IMR-90 (cell line): ENCODE data around the gene KRT34. TPM values are rescaled to one million over a fixed set of nuclear protein-coding genes. Genes with fewer than 3 reads are reported as not detected.
A peak's percentile ranks its signal among the peaks of the same experiment; 100 is the strongest.

Experiments used
- ATAC-seq: fragments of 200-7000 bp; cut with Tn5 transposase; 2 replicates; pipeline ENCODE4 v1.9.1; 2020; ENCODE audit warnings: low read depth, mild to moderate bottlenecking, moderate library complexity
- BruUV-seq: library from RNA; stranded (reverse); fragments of 400-500 nt; replicated peaks from 2 replicates; lab custom pipeline; 2021; lab: Mats Ljungman, UMichigan
- CTCF ChIA-PET: fragments of 300-600 bp; formaldehyde crosslinking; extraction: SDS; loops from one replicate; lab custom pipeline; 2021; ENCODE audit warnings: antibody characterized with exemption; lab: Yijun Ruan, JAX
- POLR2A ChIA-PET: fragments of 300-600 bp; sonication (Branson Sonifier 250); formaldehyde crosslinking; loops from one replicate; lab custom pipeline; 2022; ENCODE audit warnings: antibody characterized with exemption; ENCODE audit not compliant: unreplicated experiment; lab: Charles Lee
- DNase-seq: peaks from one replicate; pipeline ENCODE4 v3.0.0; 2013
- H2AFZ ChIP-seq: replicated peaks from 2 replicates; pipeline ENCODE3; 2013; ENCODE audit warnings: low read length, mild to moderate bottlenecking; ENCODE audit not compliant: poor library complexity
- H2AK5ac ChIP-seq: 2 replicates; pipeline ENCODE4 v1.6.1; 2013; ENCODE audit warnings: low read depth, low read length, inconsistent platforms
- H2AK9ac ChIP-seq: replicated peaks from 2 replicates; pipeline ENCODE3; 2013; ENCODE audit warnings: mild to moderate bottlenecking, low read depth, low read length, moderate library complexity; ENCODE audit not compliant: poor library complexity
- H2BK120ac ChIP-seq: 2 replicates; pipeline ENCODE4 v1.6.1; 2013; ENCODE audit warnings: low read depth, low read length, inconsistent platforms
- H2BK15ac ChIP-seq: 3 replicates; pipeline ENCODE4 v1.6.1; 2013; ENCODE audit warnings: low read depth, low read length, inconsistent platforms
- H2BK20ac ChIP-seq: 2 replicates; pipeline ENCODE4 v1.6.1; 2013; ENCODE audit warnings: low read depth, mild to moderate bottlenecking, inconsistent platforms, low read length, moderate library complexity
- H2BK5ac ChIP-seq: 2 replicates; pipeline ENCODE4 v1.6.1; 2013; ENCODE audit warnings: mild to moderate bottlenecking, low read depth, low read length, inconsistent platforms; ENCODE audit not compliant: poor library complexity, severe bottlenecking
- H3K14ac ChIP-seq: replicated peaks from 2 replicates; pipeline ENCODE4 v1.6.1; 2013; ENCODE audit warnings: low read depth, low read length, inconsistent platforms
- H3K18ac ChIP-seq: 2 replicates; pipeline ENCODE4 v1.6.1; 2013; ENCODE audit warnings: low read depth, low read length, control low read depth
- H3K23ac ChIP-seq: 2 replicates; pipeline ENCODE4 v1.6.1; 2013; ENCODE audit warnings: low read depth, low read length, inconsistent platforms
- H3K27ac ChIP-seq: 2 replicates; pipeline ENCODE4 v1.5.1; 2013; ENCODE audit warnings: mild to moderate bottlenecking, control low read depth, low read length; ENCODE audit not compliant: insufficient read depth
- H3K27me3 ChIP-seq: 2 replicates; pipeline ENCODE4 v1.6.1; 2013; ENCODE audit warnings: low read length; ENCODE audit not compliant: control insufficient read depth, insufficient read depth
- H3K36me3 ChIP-seq: 2 replicates; pipeline ENCODE4 v1.6.1; 2013; ENCODE audit warnings: low read length, mixed read lengths; ENCODE audit not compliant: control insufficient read depth, insufficient read depth
- H3K4ac ChIP-seq: 2 replicates; pipeline ENCODE4 v1.6.1; 2013; ENCODE audit warnings: low read depth, low read length, inconsistent platforms
- H3K4me1 ChIP-seq: 2 replicates; pipeline ENCODE4 v1.6.1; 2013; ENCODE audit warnings: low read length, mixed read lengths; ENCODE audit not compliant: control insufficient read depth, insufficient read depth
- H3K4me2 ChIP-seq: 2 replicates; pipeline ENCODE4 v1.6.1; 2013; ENCODE audit warnings: low read depth, mild to moderate bottlenecking, control low read depth, low read length, moderate library complexity
- H3K4me3 ChIP-seq: 2 replicates; pipeline ENCODE4 v1.5.1; 2013; ENCODE audit warnings: low read depth, mild to moderate bottlenecking, control low read depth, low read length, moderate library complexity; ENCODE audit not compliant: insufficient read depth
- H3K56ac ChIP-seq: 2 replicates; pipeline ENCODE4 v1.6.1; 2013; ENCODE audit warnings: low read length, inconsistent platforms; ENCODE audit not compliant: insufficient read depth; ENCODE audit errors: extremely low read depth
- H3K79me1 ChIP-seq, 2 experiments: 2 replicates each; pipeline ENCODE4 v1.6.1; 2013; ENCODE audit warnings: low read length in 2 of 2, inconsistent platforms in 1 of 2, low read depth in 1 of 2
- H3K9ac ChIP-seq: 2 replicates; pipeline ENCODE4 v1.6.1; 2013; ENCODE audit warnings: low read depth, low read length, control low read depth
- H3K9me1 ChIP-seq: 2 replicates; pipeline ENCODE4 v1.6.1; 2013; ENCODE audit warnings: low read length, inconsistent platforms; ENCODE audit not compliant: insufficient read depth
- H3K9me3 ChIP-seq: 2 replicates; pipeline ENCODE4 v1.6.1; 2013; ENCODE audit warnings: low read length; ENCODE audit not compliant: control insufficient read depth, insufficient read depth
- H4K20me1 ChIP-seq: 2 replicates; pipeline ENCODE4 v1.6.1; 2013; ENCODE audit warnings: low read length, inconsistent platforms; ENCODE audit not compliant: insufficient read depth
- H4K5ac ChIP-seq: 2 replicates; pipeline ENCODE4 v1.6.1; 2013; ENCODE audit warnings: mild to moderate bottlenecking, low read depth, low read length, control low read depth
- H4K8ac ChIP-seq, 2 experiments: 2 replicates each; pipeline ENCODE4 v1.6.1; 2013; ENCODE audit warnings: low read depth in 2 of 2, low read length in 2 of 2, control low read depth in 1 of 2, inconsistent platforms in 1 of 2
- H4K91ac ChIP-seq: 2 replicates; pipeline ENCODE4 v1.6.1; 2013; ENCODE audit warnings: low read depth, low read length, inconsistent platforms; ENCODE audit not compliant: insufficient read depth
- BHLHE40 ChIP-seq: fragments of 150-350 bp; IDR thresholded peaks from 2 replicates; pipeline ENCODE4 v1.6.1; 2016; ENCODE audit warnings: mild to moderate bottlenecking, low read depth, low read length
- CEBPB ChIP-seq: IDR thresholded peaks from 2 replicates; pipeline ENCODE4 v1.6.1; 2012; ENCODE audit warnings: low read depth, low read length, improper control_type of control experiment
- CHD1 ChIP-seq: IDR thresholded peaks from 2 replicates; pipeline ENCODE4 v1.6.1; 2012; ENCODE audit warnings: low read depth, low read length, improper control_type of control experiment
- FOS ChIP-seq: fragments of 150-350 bp; IDR thresholded peaks from 2 replicates; pipeline ENCODE4 v1.6.1; 2016; ENCODE audit warnings: low read depth, low read length
- MAZ ChIP-seq: IDR thresholded peaks from 2 replicates; pipeline ENCODE4 v1.6.1; 2012; ENCODE audit warnings: low read depth, mild to moderate bottlenecking, low read length, improper control_type of control experiment, moderate library complexity, borderline replicate concordance
- MXI1 ChIP-seq: IDR thresholded peaks from 2 replicates; pipeline ENCODE4 v1.6.1; 2012; ENCODE audit warnings: low read depth, mild to moderate bottlenecking, low read length, moderate library complexity, borderline replicate concordance
- NFE2L2 ChIP-seq: fragments of 150-350 bp; IDR thresholded peaks from 2 replicates; pipeline ENCODE4 v1.6.1; 2016; ENCODE audit warnings: low read depth, mild to moderate bottlenecking, low read length
- RAD21 ChIP-seq: IDR thresholded peaks from 2 replicates; pipeline ENCODE4 v1.6.1; 2012; ENCODE audit warnings: low read length, improper control_type of control experiment
- RCOR1 ChIP-seq: IDR thresholded peaks from 2 replicates; pipeline ENCODE4 v1.6.1; 2012; ENCODE audit warnings: mild to moderate bottlenecking, low read length, improper control_type of control experiment; ENCODE audit not compliant: insufficient replicate concordance
- RFX5 ChIP-seq: IDR thresholded peaks from 2 replicates; pipeline ENCODE4 v1.8.0; 2012; ENCODE audit warnings: low read depth, mild to moderate bottlenecking, low read length, moderate library complexity
- SMC3 ChIP-seq: fragments of 150-350 bp; IDR thresholded peaks from 2 replicates; pipeline ENCODE4 v1.6.1; 2016; ENCODE audit warnings: low read depth, mild to moderate bottlenecking, antibody characterized with exemption, low read length, moderate library complexity
- WGBS, 2 experiments: methylation state at CpG; one replicate each; pipeline versions ENCODE4 v1.1.5 to v1.1.7; 2013; ENCODE audit warnings: missing lambda C conversion rate in 2 of 2; ENCODE audit not compliant: insufficient read length in 1 of 2; ENCODE audit errors: extremely low coverage in 2 of 2; 5-methylcytosine and 5-hydroxymethylcytosine counted together
- dilution Hi-C: fragments of 300-500 bp; cut with HindIII; formaldehyde crosslinking; loops from one replicate; pipeline ENCODE4 v1.14.3; 2018; ENCODE audit warnings: low sequenced_read_pairs; ENCODE audit not compliant: unreplicated experiment
- in situ Hi-C: fragments of 300-500 bp; cut with MboI; formaldehyde crosslinking; loops from 3 replicates; pipeline ENCODE4 v1.14.3; 2019; ENCODE audit warnings: low sequenced_read_pairs, inconsistent platforms, mixed read lengths
- intact Hi-C: fragments of 100-400 bp; cut with micrococcal nuclease; formaldehyde crosslinking; loops from 2 replicates; pipeline ENCODE4 v1.10.0; 2022
- polyA plus RNA-seq, 3 experiments: library from polyadenylated mRNA; depleted of rRNA; stranded (reverse); fragments of >200 nt; gene quantifications; 2 replicates each; pipeline ENCODE4 v1.2.3, GENCODE V29; 2012; ENCODE audit warnings: low replicate concordance in 1 of 3
- total RNA-seq: library from RNA; depleted of rRNA; stranded (reverse); fragments of >200 nt; gene quantifications from 2 replicates; pipeline ENCODE4 v1.2.3, GENCODE V29; 2012
- TF ChIP-seq, protein P1 (sequence below): fragments of 150-350 bp; IDR thresholded peaks from 2 replicates; pipeline ENCODE4 v1.6.1; 2017; ENCODE audit warnings: mild to moderate bottlenecking, antibody characterized with exemption, low read length, low read depth
- TF ChIP-seq, protein P2 (sequence below): fragments of 150-350 bp; IDR thresholded peaks from 2 replicates; pipeline ENCODE4 v1.6.1; 2016; ENCODE audit warnings: low read depth, mild to moderate bottlenecking, low read length, moderate library complexity, borderline replicate concordance

Gene KRT34
- total and polyA plus RNA-seq, 2 of the 4 experiments (the other 2 are of a cell fraction): 3.4 to 3.6 TPM

DNA sequence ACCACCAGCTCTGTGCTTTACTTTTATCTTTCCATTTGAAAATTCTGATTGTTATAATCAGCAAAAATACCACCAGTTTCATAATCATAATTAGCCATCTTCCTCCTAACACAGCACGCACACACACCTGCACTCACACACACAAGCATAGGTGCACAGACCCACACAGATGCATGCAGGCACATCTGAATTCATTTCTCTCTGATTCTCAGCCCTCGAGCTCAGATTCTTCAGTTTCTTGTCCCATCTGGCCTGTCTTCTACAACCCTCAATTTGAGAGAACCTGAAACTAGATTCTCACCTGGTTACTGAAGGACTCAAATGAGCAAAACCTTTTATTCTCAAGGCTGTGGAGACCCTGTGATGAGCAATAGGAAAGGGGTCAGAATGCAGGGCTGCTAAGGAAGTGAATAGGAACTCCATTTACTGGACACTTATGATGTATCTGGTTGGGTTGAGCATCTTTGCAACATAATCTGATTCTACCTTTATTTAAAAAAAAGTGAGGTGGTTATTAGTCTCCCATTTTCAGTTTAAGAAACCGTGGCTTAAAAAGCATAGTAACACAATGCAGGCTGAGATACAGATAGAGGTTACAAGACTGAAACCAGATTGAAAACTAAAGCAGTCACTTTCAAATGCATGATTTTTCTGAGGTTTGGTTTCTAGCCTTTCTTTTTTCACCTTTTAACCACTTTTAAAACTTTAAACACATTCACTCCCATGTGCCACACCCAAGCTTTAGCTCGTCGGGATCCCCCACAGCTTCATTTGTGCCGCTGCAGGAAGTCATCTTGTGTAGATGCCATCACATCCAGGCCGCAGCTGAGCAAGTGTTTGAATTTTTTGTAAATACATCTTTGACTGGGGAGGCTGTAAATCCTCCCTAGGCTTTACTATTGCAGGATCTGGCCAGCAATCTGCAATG lies 40.9 kb downstream of the KRT34 start (continued):
- no peak for TF ChIP-seq RCOR1
- TF ChIP-seq BHLHE40: no peak

GRCh38 chr17:41340494-41340893 lies 41.6 kb downstream of the KRT34 start:
- Histone ChIP-seq H3K23ac (no peak overlapping the region), H3K18ac (no peak overlapping the region), H3K4me2 (no peak overlapping the region), H3K14ac (no peak overlapping the region), H3K4me1 (peaks cover 6% of the 10 kb centered on the region), H3K9me3 (peaks cover 7% of the 10 kb centered on the region), H4K20me1 (no peaks in the 10 kb centered on the region), H3K4ac (no peak overlapping the region), H2AK5ac (peak overlapping the region; percentile 11; the same call in 1 of the 2 replicates), H2AK9ac (no peak overlapping the region), H4K8ac (no peak overlapping the region), H2BK20ac (no peak overlapping the region), H3K9ac (no peak overlapping the region), H4K5ac (no peak overlapping the region), H2AFZ (no peak overlapping the region), H3K9me1 (no peaks in the 10 kb centered on the region), H2BK15ac (no peak overlapping the region), H2BK120ac (no peak overlapping the region), H2BK5ac (no peak overlapping the region), H3K27me3 (peaks cover 3% of the 10 kb centered on the region), H3K27ac (no peak overlapping the region), H4K91ac (no peak overlapping the region), H3K4me3 (no peak overlapping the region), H3K36me3 (no peaks in the 10 kb centered on the region), H3K79me1 (no peaks in the 10 kb centered on the region), H3K56ac (no peak overlapping the region)
- POLR2A ChIA-PET: no interaction called here
- in situ Hi-C loops (no loop called here), dilution Hi-C loops (no loop called here), intact Hi-C loops (no loop called here)
- CTCF ChIA-PET: interaction anchor here (1.2 kb wide), 1 partner anchor 11 kb away, joined by 5 read pairs; no protein-coding TSS in a partner anchor
- DNase-seq (no peak), ATAC-seq (no peak)
- 58% methylated on average over 2 of the region's 3 CpGs; no CpG with 5 or more reads in 1 of the 2 experiments for WGBS, 2 experiments
- BruUV-seq: no TSS peak
- TF ChIP-seq, protein P1, sequence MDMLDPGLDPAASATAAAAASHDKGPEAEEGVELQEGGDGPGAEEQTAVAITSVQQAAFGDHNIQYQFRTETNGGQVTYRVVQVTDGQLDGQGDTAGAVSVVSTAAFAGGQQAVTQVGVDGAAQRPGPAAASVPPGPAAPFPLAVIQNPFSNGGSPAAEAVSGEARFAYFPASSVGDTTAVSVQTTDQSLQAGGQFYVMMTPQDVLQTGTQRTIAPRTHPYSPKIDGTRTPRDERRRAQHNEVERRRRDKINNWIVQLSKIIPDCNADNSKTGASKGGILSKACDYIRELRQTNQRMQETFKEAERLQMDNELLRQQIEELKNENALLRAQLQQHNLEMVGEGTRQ: no peak
- TF ChIP-seq RFX5: no peak
- no peak for TF ChIP-seq BHLHE40
- no peak for TF ChIP-seq CHD1
- no peak for TF ChIP-seq CEBPB
- no peak for TF ChIP-seq FOS
- TF ChIP-seq RAD21: no peak
- no peak for TF ChIP-seq MAZ
- TF ChIP-seq, protein P2, sequence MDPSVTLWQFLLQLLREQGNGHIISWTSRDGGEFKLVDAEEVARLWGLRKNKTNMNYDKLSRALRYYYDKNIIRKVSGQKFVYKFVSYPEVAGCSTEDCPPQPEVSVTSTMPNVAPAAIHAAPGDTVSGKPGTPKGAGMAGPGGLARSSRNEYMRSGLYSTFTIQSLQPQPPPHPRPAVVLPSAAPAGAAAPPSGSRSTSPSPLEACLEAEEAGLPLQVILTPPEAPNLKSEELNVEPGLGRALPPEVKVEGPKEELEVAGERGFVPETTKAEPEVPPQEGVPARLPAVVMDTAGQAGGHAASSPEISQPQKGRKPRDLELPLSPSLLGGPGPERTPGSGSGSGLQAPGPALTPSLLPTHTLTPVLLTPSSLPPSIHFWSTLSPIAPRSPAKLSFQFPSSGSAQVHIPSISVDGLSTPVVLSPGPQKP: no peak
- TF ChIP-seq NFE2L2: no peak
- no peak for TF ChIP-seq SMC3
- TF ChIP-seq MXI1: no peak
